CD4-positive, alpha-beta T cell treated with Interleukin-17A for 1 hour (primary cell): ENCODE measurements around the gene TMCO5A.

ENCODE experiments used
- DNase-seq: peaks from one replicate; pipeline ENCODE4 v3.0.0-alpha.2; 2020

TMCO5A gene

GRCh38 chr15:37978231-37978630 is 43.8 kb downstream of the TMCO5A start:
- DNase-seq: no peak

GRCh38 chr15:37979671-37980409 is 45.4 kb downstream of the TMCO5A start:
- DNase-seq: no peak

GRCh38 chr15:37981201-37981600 is 46.8 kb downstream of the TMCO5A start:
- DNase-seq: no peak

- DNase-seq: no peak
Observed at GRCh38 chr15:37981775-37982174, 47.3 kb downstream of the TMCO5A start.

- DNase-seq: no peak
Observed at GRCh38 chr15:37984368-37984767, 49.9 kb downstream of the TMCO5A start.

GRCh38 chr15:37995461-37996347 is 61.3 kb downstream of the TMCO5A start:
- peak; percentile 21 for DNase-seq
